Articular chondrocyte of knee joint (primary cell): Measurements from ENCODE around the gene CBX3. TPM values are rescaled to one million over a fixed set of nuclear protein-coding genes. Genes with fewer than 3 reads are reported as not detected.

Experiments used
- total RNA-seq: library from RNA; depleted of rRNA; stranded (reverse); fragments of >200 nt; gene quantifications from 2 replicates; pipeline ENCODE4 v1.2.3, GENCODE V29; 2012

The CBX3 gene
- 155 and 164 TPM in 2 replicates for total RNA-seq

DNA sequence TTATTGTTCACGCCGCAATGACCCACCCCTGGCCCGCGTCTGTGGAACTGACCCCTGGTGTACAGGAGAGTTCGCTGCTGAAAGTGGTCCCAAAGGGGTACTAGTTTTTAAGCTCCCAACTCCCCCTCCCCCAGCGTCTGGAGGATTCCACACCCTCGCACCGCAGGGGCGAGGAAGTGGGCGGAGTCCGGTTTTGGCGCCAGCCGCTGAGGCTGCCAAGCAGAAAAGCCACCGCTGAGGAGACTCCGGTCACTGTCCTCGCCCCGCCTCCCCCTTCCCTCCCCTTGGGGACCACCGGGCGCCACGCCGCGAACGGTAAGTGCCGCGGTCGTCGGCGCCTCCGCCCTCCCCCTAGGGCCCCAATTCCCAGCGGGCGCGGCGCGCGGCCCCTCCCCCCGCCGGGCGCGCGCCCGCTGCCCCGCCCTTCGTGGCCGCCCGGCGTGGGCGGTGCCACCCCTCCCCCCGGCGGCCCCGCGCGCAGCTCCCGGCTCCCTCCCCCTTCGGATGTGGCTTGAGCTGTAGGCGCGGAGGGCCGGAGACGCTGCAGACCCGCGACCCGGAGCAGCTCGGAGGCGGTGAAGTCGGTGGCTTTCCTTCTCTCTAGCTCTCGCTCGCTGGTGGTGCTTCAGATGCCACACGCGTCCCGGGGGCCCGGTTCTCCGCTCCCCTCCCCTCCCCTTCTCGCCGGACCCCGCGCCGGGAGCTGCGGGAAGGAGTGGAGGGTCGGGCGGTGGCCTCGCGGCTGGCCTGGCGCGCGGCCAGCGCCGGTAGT, at the start of gene CBX3:
Gene CBX3, plus strand, starts transcription at position 499 of the 772 bp plus-strand sequence. CDS start 1,254 bp downstream, outside the sequence.

DNA sequence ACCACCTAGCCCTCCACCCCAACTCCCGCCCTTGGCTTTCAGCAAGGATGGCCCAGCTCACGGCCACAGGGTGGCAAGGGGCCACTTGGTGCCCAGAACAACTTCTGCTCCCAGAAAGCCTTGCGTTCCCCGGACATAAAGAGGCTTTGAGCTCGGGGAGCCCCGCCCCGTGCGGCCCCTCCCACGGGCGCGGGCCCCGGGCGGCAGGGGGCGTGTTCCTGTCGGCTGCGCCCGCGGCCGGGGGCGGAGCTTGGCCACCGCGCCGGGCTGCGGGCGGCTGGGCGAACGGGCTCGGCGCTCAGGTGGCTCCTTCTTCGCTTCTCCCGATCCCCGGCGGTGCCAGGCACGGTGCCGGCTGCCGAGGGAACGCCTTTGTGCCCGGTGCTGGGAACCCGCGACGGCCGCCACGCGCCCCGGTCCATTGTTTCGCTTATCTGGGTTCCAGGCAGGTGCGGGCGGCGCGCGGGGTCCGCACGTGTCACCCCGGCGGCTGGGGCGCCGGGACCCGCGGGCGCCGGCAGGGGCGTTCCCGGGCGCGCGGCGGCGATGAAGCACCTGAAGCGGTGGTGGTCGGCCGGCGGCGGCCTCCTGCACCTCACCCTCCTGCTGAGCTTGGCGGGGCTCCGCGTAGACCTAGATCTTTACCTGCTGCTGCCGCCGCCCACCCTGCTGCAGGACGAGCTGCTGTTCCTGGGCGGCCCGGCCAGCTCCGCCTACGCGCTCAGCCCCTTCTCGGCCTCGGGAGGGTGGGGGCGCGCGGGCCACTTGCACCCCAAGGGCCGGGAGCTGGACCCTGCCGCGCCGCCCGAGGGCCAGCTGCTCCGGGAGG, 49.4 kb upstream of the CBX3 start, which contains the start of gene NFE2L3:
Gene NFE2L3, plus strand, starts transcription at position 246 of the 829 bp plus-strand sequence. Its CDS starts 301 bp downstream, at position 547.

DNA sequence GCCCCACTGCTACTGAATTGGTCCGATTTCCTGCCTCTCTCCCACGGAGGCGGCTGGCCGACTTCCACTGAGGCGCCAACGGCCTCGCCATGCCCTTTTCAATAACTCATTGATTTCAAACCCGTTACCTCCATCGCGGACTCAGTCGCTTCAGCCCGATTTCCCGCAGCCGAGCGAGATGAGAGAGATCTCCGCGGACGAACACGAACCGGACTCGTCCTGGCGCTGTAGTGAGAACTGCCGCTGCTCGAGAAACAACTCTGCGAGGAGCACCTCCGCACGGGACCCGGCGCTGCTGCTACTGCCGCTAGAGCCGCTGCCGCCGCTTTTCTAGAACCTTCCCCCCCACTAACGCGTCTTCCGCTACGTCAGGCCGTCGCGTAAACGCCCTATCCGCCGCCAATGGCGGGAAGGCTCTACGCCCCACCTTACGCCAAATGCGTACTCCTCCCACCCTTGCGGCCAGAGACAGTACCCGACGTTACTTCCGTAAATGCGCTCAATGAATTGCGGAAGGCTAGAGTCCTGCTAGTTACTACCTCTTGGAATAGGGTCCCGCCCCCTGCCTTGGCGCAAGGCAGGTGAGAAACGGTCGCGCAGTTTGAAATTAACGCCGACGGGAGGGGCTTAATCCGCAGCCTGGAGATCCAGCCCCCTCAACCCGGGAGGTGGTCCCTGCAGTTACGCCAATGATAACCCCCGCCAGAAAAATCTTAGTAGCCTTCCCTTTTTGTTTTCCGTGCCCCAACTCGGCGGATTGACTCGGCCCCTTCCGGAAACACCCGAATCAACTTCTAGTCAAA, 900 bp upstream of the CBX3 start, which contains the start of gene HNRNPA2B1:
Gene HNRNPA2B1, minus strand, starts transcription at position 303 of the 803 bp plus-strand sequence. Its CDS starts 169 bp downstream, at position 134.

Other genes starting within 250 kb of the CBX3 start
- gene NFE2L3, start 49.5 kb upstream of the CBX3 start, total RNA-seq, result 0.91 and 2.6 TPM in 2 replicates
- gene HNRNPA2B1, start 999 bp upstream of the CBX3 start, total RNA-seq, result 142 and 156 TPM in 2 replicates
- 2.6 TPM in 2 replicates for gene SNX10, start 90.1 kb downstream of the CBX3 start, total RNA-seq